ENCODE data around the gene ENPP6. TPM values are rescaled to one million over a fixed set of nuclear protein-coding genes. Genes with fewer than 3 reads are reported as not detected.

Gene ENPP6
- total RNA-seq, 2 experiments from 2014 or later = not detected

GRCh38 chr4:184199780-184200179 is 17.9 kb downstream of the ENPP6 start:
- Mint-ChIP-seq H3K4me3 (no peak overlapping the region), H3K27ac (no peak overlapping the region), H3K27me3 (ENCODE audit: low read depth) (no peaks in the 10 kb centered on the region), H3K36me3 (ENCODE audit: low read depth) (no peaks in the 10 kb centered on the region), H3K9me3 (no peaks in the 10 kb centered on the region), H3K4me1 (ENCODE audit: low read depth) (no peaks in the 10 kb centered on the region)
- no peak for DNase-seq
- intact Hi-C loops (cut with micrococcal nuclease) = no loop called here
- CTCF ChIA-PET = no interaction called here

DNA sequence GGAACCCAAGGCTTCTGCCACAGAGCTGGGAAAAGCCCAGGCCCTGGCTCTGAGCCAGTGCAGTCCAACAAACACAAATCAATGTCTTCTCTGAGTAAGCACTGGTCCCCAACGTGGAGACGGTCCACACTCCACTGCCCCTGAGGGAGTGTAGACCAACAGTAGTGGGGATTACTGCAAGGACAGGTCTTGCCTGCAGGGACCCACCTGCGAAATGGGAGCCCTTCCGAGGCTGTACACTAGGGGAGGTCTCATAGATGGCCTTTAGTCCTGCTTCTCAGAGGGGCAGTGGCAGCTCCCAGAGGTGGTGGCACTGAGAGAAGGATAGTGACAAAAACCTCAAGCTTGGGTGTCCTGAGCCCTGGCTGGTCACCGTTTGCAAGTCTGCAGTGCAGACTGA is 19.5 kb downstream of the ENPP6 start:
- intact Hi-C loops (cut with micrococcal nuclease) = no loop called here
- CTCF ChIA-PET = no interaction called here
- no peaks in the 10 kb centered on the region for H3K36me3 Mint-ChIP-seq (ENCODE audit: low read depth)
- no peaks in the 10 kb centered on the region for H3K4me1 Mint-ChIP-seq (ENCODE audit: low read depth)
- no peak overlapping the region for H3K4me3 Mint-ChIP-seq
- no peak overlapping the region for H3K27ac Mint-ChIP-seq
- DNase-seq = no peak
- H3K27me3 Mint-ChIP-seq (ENCODE audit: low read depth) = no peaks in the 10 kb centered on the region
- no peaks in the 10 kb centered on the region for H3K9me3 Mint-ChIP-seq

DNA sequence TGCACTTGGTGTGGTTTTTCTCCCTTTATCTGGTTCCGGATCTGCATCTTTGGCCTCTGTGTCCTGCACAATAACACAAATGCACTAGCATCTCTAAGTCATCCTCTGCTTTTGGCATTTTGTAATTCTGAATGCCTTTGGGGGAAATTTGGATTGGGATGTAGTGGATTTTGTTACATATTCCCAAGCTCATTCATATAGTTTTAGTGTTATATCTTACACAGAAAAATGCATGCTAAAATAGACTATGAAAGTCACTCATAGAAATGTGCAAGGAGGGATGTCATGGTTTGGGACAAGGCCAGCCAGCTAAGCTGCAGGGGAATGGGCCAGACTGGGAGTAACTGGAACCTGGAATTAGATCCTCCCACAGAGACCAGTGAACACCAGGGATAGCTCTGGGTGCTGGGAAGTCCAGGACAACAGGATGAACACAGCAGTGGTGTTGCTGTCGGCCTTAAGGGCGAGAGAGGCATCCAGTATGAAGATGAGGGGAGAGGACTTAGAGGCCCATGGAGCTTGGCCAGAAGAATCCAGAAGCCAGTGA is 20.1 kb downstream of the ENPP6 start:
- intact Hi-C loops (cut with micrococcal nuclease) = no loop called here
- H3K27me3 Mint-ChIP-seq (ENCODE audit: low read depth) = no peaks in the 10 kb centered on the region
- CTCF ChIA-PET = interaction anchor here (0.7 to 1.5 kb wide), 2 partner anchors 26 kb away, joined by 3 to 4 read pairs; no protein-coding TSS in a partner anchor

DNA sequence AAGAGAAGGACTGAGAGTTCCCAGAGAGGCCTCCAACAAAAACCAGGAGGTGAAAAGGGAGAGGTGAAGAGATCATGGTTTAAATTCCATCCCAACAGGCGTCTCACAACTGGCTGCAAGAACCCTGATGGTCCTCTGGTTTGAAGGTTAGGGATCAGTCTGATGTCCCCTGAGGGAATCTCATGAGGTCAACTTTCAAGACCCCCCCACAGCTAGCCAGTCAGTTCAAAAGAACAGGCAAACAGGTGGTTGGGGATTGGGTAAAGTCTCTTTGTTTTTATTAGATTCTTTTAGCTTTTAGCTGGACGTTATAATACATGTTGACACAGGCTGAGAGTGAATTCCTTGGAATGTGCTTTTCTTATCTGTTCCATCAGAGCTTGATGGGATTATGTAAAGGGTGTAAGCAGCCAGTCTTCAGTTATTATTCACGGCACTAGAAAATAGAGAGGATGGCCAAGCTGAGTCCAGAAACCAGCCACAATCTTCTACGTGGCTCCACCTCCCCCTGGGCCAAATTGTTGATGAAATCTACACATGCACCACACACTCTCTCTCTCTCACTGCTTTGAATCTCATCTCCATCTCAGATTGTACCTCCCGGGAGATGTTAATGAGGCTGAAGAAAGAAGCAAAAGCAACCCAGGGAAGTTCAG is 20.8 kb downstream of the ENPP6 start:
- DNase-seq = no peak
- H3K4me3 Mint-ChIP-seq = no peak overlapping the region
- H3K4me1 Mint-ChIP-seq (ENCODE audit: low read depth) = no peaks in the 10 kb centered on the region
- H3K9me3 Mint-ChIP-seq = no peaks in the 10 kb centered on the region
- intact Hi-C loops (cut with micrococcal nuclease) = no loop called here
- H3K36me3 Mint-ChIP-seq (ENCODE audit: low read depth) = no peaks in the 10 kb centered on the region
- no peaks in the 10 kb centered on the region for H3K27me3 Mint-ChIP-seq (ENCODE audit: low read depth)
- CTCF ChIA-PET = interaction anchor here (0.8 to 1.5 kb wide), 2 partner anchors 25 to 193 kb away, joined by 3 to 4 read pairs; no protein-coding TSS in a partner anchor
- no peak overlapping the region for H3K27ac Mint-ChIP-seq

More for the DNA sequence above, 20.1 kb downstream of the ENPP6 start:
- Mint-ChIP-seq H3K4me1 (ENCODE audit: low read depth) (no peaks in the 10 kb centered on the region), H3K27ac (no peak overlapping the region), H3K4me3 (no peak overlapping the region), H3K36me3 (ENCODE audit: low read depth) (no peaks in the 10 kb centered on the region), H3K9me3 (no peaks in the 10 kb centered on the region)
- no peak for DNase-seq

- no peak overlapping the region for H3K27ac Mint-ChIP-seq
These were observed 23.8 kb downstream of the ENPP6 start for GRCh38 chr4:184193556-184194525.

GRCh38 chr4:184192933-184193332 is 24.7 kb downstream of the ENPP6 start:
- intact Hi-C loops (cut with micrococcal nuclease) = no loop called here
- no peaks in the 10 kb centered on the region for H3K36me3 Mint-ChIP-seq (ENCODE audit: low read depth)
- H3K4me3 Mint-ChIP-seq = no peak overlapping the region
- H3K27me3 Mint-ChIP-seq (ENCODE audit: low read depth) = no peaks in the 10 kb centered on the region
- CTCF ChIA-PET = no interaction called here
- H3K9me3 Mint-ChIP-seq = no peaks in the 10 kb centered on the region
- H3K4me1 Mint-ChIP-seq (ENCODE audit: low read depth) = no peaks in the 10 kb centered on the region
- DNase-seq = no peak
- H3K27ac Mint-ChIP-seq = no peak overlapping the region

More at GRCh38 chr4:184193556-184194525, 23.8 kb downstream of the ENPP6 start:
- CTCF ChIA-PET = no interaction called here
- no peaks in the 10 kb centered on the region for H3K9me3 Mint-ChIP-seq
- DNase-seq = no peak
- H3K4me1 Mint-ChIP-seq (ENCODE audit: low read depth) = no peaks in the 10 kb centered on the region
- no peaks in the 10 kb centered on the region for H3K27me3 Mint-ChIP-seq (ENCODE audit: low read depth)
- no peaks in the 10 kb centered on the region for H3K36me3 Mint-ChIP-seq (ENCODE audit: low read depth)
- H3K4me3 Mint-ChIP-seq = no peak overlapping the region
- intact Hi-C loops (cut with micrococcal nuclease) = no loop called here

GRCh38 chr4:184191267-184191666 is 26.4 kb downstream of the ENPP6 start:
- DNase-seq = no peak
- intact Hi-C loops (cut with micrococcal nuclease) = no loop called here
- CTCF ChIA-PET = interaction anchor here (1.1 kb wide), 1 partner anchor 23 kb away, joined by 3 read pairs; no protein-coding TSS in a partner anchor
- Mint-ChIP-seq H3K36me3 (ENCODE audit: low read depth) (no peaks in the 10 kb centered on the region), H3K27me3 (ENCODE audit: low read depth) (no peaks in the 10 kb centered on the region), H3K4me1 (ENCODE audit: low read depth) (no peaks in the 10 kb centered on the region), H3K9me3 (no peaks in the 10 kb centered on the region), H3K27ac (no peak overlapping the region), H3K4me3 (no peak overlapping the region)

- Mint-ChIP-seq H3K27me3 (ENCODE audit: low read depth) (no peaks in the 10 kb centered on the region), H3K4me3 (no peak overlapping the region), H3K4me1 (ENCODE audit: low read depth) (no peaks in the 10 kb centered on the region), H3K27ac (no peak overlapping the region), H3K9me3 (no peaks in the 10 kb centered on the region), H3K36me3 (ENCODE audit: low read depth) (no peaks in the 10 kb centered on the region)
- DNase-seq = no peak
- intact Hi-C loops (cut with micrococcal nuclease) = no loop called here
- CTCF ChIA-PET = interaction anchor here (1.1 kb wide), 1 partner anchor 22 kb away, joined by 3 read pairs; no protein-coding TSS in a partner anchor
These were observed 27.0 kb downstream of the ENPP6 start for GRCh38 chr4:184190711-184191110.

DNA sequence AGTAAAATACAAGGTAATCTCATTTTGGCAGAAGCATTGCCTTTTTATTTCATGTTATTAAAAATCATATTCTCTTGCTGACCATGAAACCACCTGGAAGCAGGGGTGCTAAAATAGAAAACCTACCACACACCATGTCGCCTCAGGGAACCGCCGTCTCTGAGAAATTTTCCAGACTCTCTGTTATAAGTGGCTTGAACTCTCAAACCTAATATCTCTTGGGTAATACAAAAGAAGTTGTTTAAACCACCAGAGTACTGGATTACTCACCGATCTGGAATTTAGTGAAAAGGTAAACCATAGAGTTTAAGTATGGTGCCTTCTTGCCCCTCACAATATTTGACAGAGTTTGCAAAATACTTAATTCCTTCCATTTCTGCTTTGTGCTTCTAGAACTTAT is 27.7 kb downstream of the ENPP6 start:
- DNase-seq = no peak
- intact Hi-C loops (cut with micrococcal nuclease) = no loop called here
- Mint-ChIP-seq H3K36me3 (ENCODE audit: low read depth) (no peaks in the 10 kb centered on the region), H3K4me1 (ENCODE audit: low read depth) (no peaks in the 10 kb centered on the region), H3K4me3 (no peak overlapping the region), H3K27ac (no peak overlapping the region), H3K9me3 (no peaks in the 10 kb centered on the region), H3K27me3 (ENCODE audit: low read depth) (no peaks in the 10 kb centered on the region)
- CTCF ChIA-PET = interaction anchor here (1.1 kb wide), 1 partner anchor 22 kb away, joined by 3 read pairs; no protein-coding TSS in a partner anchor

DNA sequence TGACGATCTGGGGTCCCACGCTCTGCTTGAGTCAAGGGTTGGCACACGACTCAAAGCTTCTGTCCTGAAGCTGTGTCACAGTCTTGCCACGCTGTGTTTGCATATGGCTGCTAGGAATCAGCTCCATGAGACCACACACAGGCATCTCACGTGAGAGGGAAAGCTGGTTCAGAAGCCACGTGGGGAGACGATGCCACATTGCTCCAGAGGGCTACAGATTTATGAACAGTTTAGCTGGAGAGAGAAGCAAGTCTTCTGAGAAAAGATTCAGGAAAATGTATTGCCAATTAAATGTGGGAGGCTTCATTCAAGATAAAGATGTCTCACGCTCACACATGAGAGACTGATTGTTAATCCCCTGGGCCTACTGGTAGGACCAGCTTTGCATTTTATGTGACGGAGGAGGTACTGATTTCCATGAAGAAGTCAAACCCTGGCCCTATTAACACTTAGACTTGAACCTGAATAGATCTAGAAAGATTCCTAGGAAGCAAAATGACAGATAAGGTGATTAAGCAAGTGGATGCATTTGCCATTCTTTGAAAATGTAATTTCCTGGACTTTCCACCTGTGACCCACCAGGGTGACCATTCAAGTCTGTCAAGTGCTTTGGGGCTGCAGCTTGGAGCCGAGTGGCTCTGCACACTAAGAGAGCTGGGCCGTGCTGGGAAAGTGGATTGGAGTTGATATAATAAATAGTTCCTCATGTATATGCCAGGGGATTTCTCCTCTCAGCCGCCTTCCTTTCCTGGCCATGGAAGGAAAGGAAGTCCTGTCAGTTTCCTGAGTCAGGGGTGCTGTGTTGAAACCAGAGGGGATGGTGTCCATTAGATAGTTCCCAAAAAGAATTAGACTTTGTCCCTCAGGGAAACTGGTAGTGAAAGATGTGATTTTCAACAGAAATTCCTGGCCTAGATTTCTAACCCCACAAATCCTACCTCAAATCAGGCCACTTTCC is 29.0 kb downstream of the ENPP6 start:
- no peaks in the 10 kb centered on the region for H3K9me3 Mint-ChIP-seq
- CTCF ChIA-PET = no interaction called here
- intact Hi-C loops (cut with micrococcal nuclease) = no loop called here
- no peaks in the 10 kb centered on the region for H3K27me3 Mint-ChIP-seq (ENCODE audit: low read depth)
- H3K4me3 Mint-ChIP-seq = no peak overlapping the region
- H3K27ac Mint-ChIP-seq = no peak overlapping the region
- no peaks in the 10 kb centered on the region for H3K4me1 Mint-ChIP-seq (ENCODE audit: low read depth)
- H3K36me3 Mint-ChIP-seq (ENCODE audit: low read depth) = no peaks in the 10 kb centered on the region
- DNase-seq = no peak

DNA sequence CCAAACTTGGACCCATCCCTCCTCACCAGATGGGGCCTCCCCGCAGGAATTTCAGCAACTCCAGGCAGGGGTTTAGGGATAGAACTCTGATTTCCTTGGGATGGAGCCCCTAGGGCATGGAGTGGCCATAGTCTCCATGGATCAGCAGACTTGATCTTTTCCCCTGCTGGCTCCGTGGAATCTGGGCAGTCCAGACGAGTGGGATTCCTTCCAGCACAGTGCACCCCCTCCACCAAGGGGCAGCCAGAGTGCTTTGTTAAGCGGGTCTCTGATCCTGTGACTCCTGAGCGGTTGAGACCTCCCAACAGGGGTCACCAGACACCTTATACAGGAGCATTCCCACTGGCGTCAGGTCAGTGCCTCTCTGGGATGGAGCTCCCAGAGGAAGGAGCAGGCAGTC is 40.4 kb downstream of the ENPP6 start:
- DNase-seq = no peak
- intact Hi-C loops (cut with micrococcal nuclease) = no loop called here
- peaks cover 14% of the 10 kb centered on the region for H3K9me3 Mint-ChIP-seq
- CTCF ChIA-PET = interaction anchor here (2.1 kb wide), 1 partner anchor 10 kb away, joined by 7 read pairs; no protein-coding TSS in a partner anchor
- peaks cover 2% of the 10 kb centered on the region for H3K36me3 Mint-ChIP-seq (ENCODE audit: low read depth)
- no peaks in the 10 kb centered on the region for H3K4me1 Mint-ChIP-seq (ENCODE audit: low read depth)
- peaks cover 30% of the 10 kb centered on the region for H3K27me3 Mint-ChIP-seq (ENCODE audit: low read depth)
- no peak overlapping the region for H3K4me3 Mint-ChIP-seq
- no peak overlapping the region for H3K27ac Mint-ChIP-seq

Data from activated naive CD4-positive, alpha-beta T cell treated with anti-CD3 and anti-CD28 coated beads for 36 hours (primary cell).